Hepatocyte (in vitro differentiated cells): ENCODE measurements around the gene VEPH1. TPM values are rescaled to one million over a fixed set of nuclear protein-coding genes. Genes with fewer than 3 reads are reported as not detected.

Experiments
- DNase-seq: peaks from one replicate; pipeline ENCODE4 v3.0.0-alpha.2; 2016; ENCODE audit warnings: low spot score
- H2AFZ ChIP-seq: fragments of 200-600 bp; sonication (generic); 2 replicates; pipeline ENCODE4 v1.6.0; 2016; ENCODE audit warnings: antibody characterized with exemption, mild to moderate bottlenecking
- H3K27ac ChIP-seq: fragments of 200-600 bp; sonication (generic); 2 replicates; pipeline ENCODE4 v1.5.1; 2016; ENCODE audit warnings: mild to moderate bottlenecking
- H3K27me3 ChIP-seq: fragments of 200-600 bp; sonication (generic); 2 replicates; pipeline ENCODE4 v1.6.1; 2016
- H3K36me3 ChIP-seq: fragments of 200-600 bp; sonication (generic); replicated peaks from 2 replicates; pipeline ENCODE4 v1.5.1; 2016; ENCODE audit warnings: low read depth; ENCODE audit not compliant: insufficient read depth
- H3K4me1 ChIP-seq: fragments of 200-600 bp; sonication (generic); 2 replicates; pipeline ENCODE4 v1.5.1; 2016; ENCODE audit warnings: mild to moderate bottlenecking, moderate library complexity; ENCODE audit not compliant: insufficient read depth
- H3K4me2 ChIP-seq: fragments of 200-600 bp; sonication (generic); 2 replicates; pipeline ENCODE4 v1.6.0; 2016
- H3K4me3 ChIP-seq: fragments of 200-600 bp; sonication (generic); 2 replicates; pipeline ENCODE4 v1.5.1; 2016; ENCODE audit warnings: mild to moderate bottlenecking
- H3K79me2 ChIP-seq: fragments of 200-600 bp; sonication (generic); 2 replicates; pipeline ENCODE4 v1.6.0; 2017; ENCODE audit warnings: mild to moderate bottlenecking
- H3K9me2 ChIP-seq: fragments of 200-600 bp; sonication (generic); replicated peaks from 2 replicates; pipeline ENCODE4 v1.6.0; 2017; ENCODE audit warnings: mild to moderate bottlenecking; ENCODE audit not compliant: insufficient read depth
- H3K9me3 ChIP-seq: fragments of 200-600 bp; sonication (generic); 2 replicates; pipeline ENCODE4 v1.5.1; 2016; ENCODE audit warnings: low read depth, mild to moderate bottlenecking
- H4K20me1 ChIP-seq: fragments of 200-600 bp; sonication (generic); 2 replicates; pipeline ENCODE4 v1.6.0; 2016; ENCODE audit warnings: mild to moderate bottlenecking; ENCODE audit not compliant: insufficient read depth, poor library complexity, severe bottlenecking
- EZH2 ChIP-seq: fragments of 200-600 bp; sonication (generic); IDR thresholded peaks from 2 replicates; pipeline ENCODE4 v1.6.1; 2016; ENCODE audit warnings: antibody characterized with exemption, mild to moderate bottlenecking, borderline replicate concordance
- EZH2phosphoT487 ChIP-seq: fragments of 200-600 bp; sonication (generic); IDR thresholded peaks from one replicate; pipeline ENCODE4 v1.6.1; 2018; ENCODE audit warnings: antibody characterized with exemption, mild to moderate bottlenecking, low read depth, moderate library complexity; ENCODE audit not compliant: unreplicated experiment, severe bottlenecking
- WGBS: methylation state at CpG from one replicate; pipeline ENCODE4 v1.1.6; 2016; ENCODE audit warnings: low lambda C conversion rate; ENCODE audit errors: missing lambda C conversion rate; 5-methylcytosine and 5-hydroxymethylcytosine counted together
- polyA plus RNA-seq: library from polyadenylated mRNA; unstranded; fragments of >200 nt; fragmentation: Nextera tagmentation; extraction: Ambion mirVana; gene quantifications from 2 replicates; pipeline ENCODE4 v1.2.1, GENCODE V29; 2016
- total RNA-seq: library from RNA; depleted of rRNA; stranded (reverse); fragments of >200 nt; gene quantifications from 2 replicates; pipeline ENCODE4 v1.2.3, GENCODE V29; 2014
- TF ChIP-seq, protein P1 (sequence below): fragments of 200-600 bp; sonication (generic); IDR thresholded peaks from 2 replicates; pipeline ENCODE4 v1.5.1; 2016; ENCODE audit warnings: antibody characterized with exemption, mild to moderate bottlenecking; ENCODE audit not compliant: poor library complexity

Gene VEPH1
- total and polyA plus RNA-seq, 2 experiments from 2014 or later: 2.5 to 4.7 TPM

GRCh38 chr3:157225001-157225400 lies 278.2 kb downstream of the VEPH1 start:
- Histone ChIP-seq H2AFZ (no peak overlapping the region), H3K9me2 (peaks cover 4% of the 10 kb centered on the region), H3K27me3 (no peaks in the 10 kb centered on the region), H3K4me1 (peaks cover 10% of the 10 kb centered on the region), H3K79me2 (no peaks in the 10 kb centered on the region), H3K9me3 (no peaks in the 10 kb centered on the region), H3K27ac (no peak overlapping the region), H3K4me2 (no peak overlapping the region), H3K36me3 (no peaks in the 10 kb centered on the region), H4K20me1 (no peaks in the 10 kb centered on the region), H3K4me3 (no peak overlapping the region)
- WGBS: 96% methylated on average over 1 of the region's 1 CpG
- no peak for TF ChIP-seq EZH2phosphoT487
- TF ChIP-seq, protein P1, sequence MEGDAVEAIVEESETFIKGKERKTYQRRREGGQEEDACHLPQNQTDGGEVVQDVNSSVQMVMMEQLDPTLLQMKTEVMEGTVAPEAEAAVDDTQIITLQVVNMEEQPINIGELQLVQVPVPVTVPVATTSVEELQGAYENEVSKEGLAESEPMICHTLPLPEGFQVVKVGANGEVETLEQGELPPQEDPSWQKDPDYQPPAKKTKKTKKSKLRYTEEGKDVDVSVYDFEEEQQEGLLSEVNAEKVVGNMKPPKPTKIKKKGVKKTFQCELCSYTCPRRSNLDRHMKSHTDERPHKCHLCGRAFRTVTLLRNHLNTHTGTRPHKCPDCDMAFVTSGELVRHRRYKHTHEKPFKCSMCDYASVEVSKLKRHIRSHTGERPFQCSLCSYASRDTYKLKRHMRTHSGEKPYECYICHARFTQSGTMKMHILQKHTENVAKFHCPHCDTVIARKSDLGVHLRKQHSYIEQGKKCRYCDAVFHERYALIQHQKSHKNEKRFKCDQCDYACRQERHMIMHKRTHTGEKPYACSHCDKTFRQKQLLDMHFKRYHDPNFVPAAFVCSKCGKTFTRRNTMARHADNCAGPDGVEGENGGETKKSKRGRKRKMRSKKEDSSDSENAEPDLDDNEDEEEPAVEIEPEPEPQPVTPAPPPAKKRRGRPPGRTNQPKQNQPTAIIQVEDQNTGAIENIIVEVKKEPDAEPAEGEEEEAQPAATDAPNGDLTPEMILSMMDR: no peak
- DNase-seq: no peak

- no peaks in the 10 kb centered on the region for H3K36me3 ChIP-seq
- 81% methylated on average over 2 of the region's 2 CpGs for WGBS
- no peak overlapping the region for H2AFZ ChIP-seq
- DNase-seq: no peak
- H3K4me3 ChIP-seq: no peak overlapping the region
- no peaks in the 10 kb centered on the region for H3K9me3 ChIP-seq
- no peaks in the 10 kb centered on the region for H3K27me3 ChIP-seq
- H3K4me1 ChIP-seq: peaks cover 10% of the 10 kb centered on the region
- H4K20me1 ChIP-seq: no peaks in the 10 kb centered on the region
- no peak overlapping the region for H3K27ac ChIP-seq
- H3K4me2 ChIP-seq: peak overlapping the region; percentile 7
- TF ChIP-seq EZH2phosphoT487: no peak
- TF ChIP-seq, protein P1: no peak
- no peak for TF ChIP-seq EZH2
- H3K9me2 ChIP-seq: peaks cover 4% of the 10 kb centered on the region
- no peaks in the 10 kb centered on the region for H3K79me2 ChIP-seq
These were observed 282.3 kb downstream of the VEPH1 start for GRCh38 chr3:157220883-157221282.

DNA sequence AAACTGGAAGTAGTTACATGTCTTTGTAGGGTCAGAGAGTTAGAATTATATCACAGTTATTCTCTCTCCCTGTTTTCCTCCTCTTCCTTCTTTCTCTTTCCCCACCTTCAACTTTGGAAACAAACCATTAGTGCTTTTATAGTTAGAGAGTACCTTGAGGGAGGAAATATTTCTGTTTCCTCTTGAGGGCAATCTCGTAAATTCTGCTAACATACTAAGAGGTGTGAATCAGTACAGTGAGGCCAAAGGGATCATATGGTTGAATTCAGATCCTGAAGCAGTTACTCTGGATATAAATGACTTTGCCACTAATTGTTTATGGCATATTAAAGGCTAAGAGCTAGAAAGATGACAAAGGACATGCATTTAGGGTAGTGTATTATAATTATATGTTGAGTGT lies 283.0 kb downstream of the VEPH1 start:
- 38% methylated on average over 1 of the region's 1 CpG for WGBS
- Histone ChIP-seq H3K4me1 (peaks cover 10% of the 10 kb centered on the region), H2AFZ (no peak overlapping the region), H3K27ac (no peak overlapping the region), H3K27me3 (no peaks in the 10 kb centered on the region), H3K79me2 (no peaks in the 10 kb centered on the region), H3K9me2 (peaks cover 4% of the 10 kb centered on the region), H3K4me3 (no peak overlapping the region), H4K20me1 (no peaks in the 10 kb centered on the region), H3K9me3 (no peaks in the 10 kb centered on the region), H3K4me2 (peak overlapping the region; percentile 7), H3K36me3 (no peaks in the 10 kb centered on the region)
- DNase-seq: no peak
- no peak for TF ChIP-seq EZH2phosphoT487

DNA sequence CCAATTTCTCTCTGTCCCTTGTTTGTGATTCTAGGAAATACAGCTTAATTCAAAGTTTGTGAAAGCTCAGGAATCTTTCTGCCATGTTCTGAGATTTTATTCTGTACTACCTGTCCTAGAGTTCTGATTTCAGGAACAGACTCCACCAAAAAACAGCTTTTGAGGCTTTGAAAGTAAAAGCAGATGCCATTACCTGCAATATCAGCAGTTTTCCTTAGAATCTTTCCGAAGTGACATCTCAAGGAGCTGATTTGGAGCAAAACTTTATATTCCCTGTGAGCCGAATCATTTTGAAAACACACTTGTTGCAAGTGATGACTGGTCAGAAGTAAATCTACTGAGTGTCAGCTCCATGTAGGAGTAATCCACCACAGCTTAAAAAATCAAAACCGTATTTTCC lies 284.0 kb downstream of the VEPH1 start:
- Histone ChIP-seq H4K20me1 (no peaks in the 10 kb centered on the region), H3K79me2 (no peaks in the 10 kb centered on the region), H3K4me1 (peaks cover 10% of the 10 kb centered on the region), H3K9me3 (no peaks in the 10 kb centered on the region), H3K9me2 (peaks cover 4% of the 10 kb centered on the region), H3K4me2 (no peak overlapping the region), H3K4me3 (no peak overlapping the region), H3K27ac (no peak overlapping the region), H3K36me3 (no peaks in the 10 kb centered on the region), H2AFZ (no peak overlapping the region), H3K27me3 (no peaks in the 10 kb centered on the region)
- DNase-seq: no peak
- no peak for TF ChIP-seq EZH2phosphoT487
- TF ChIP-seq, protein P1: no peak
- TF ChIP-seq EZH2: no peak
- WGBS: 93% methylated on average over 3 of the region's 3 CpGs

Other genes starting within 250 kb of the VEPH1 start
- gene PTX3, start 66.6 kb downstream of the VEPH1 start, total RNA-seq: 18.6 and 23.7 TPM in 2 replicates
- gene PTX3, start 66.6 kb downstream of the VEPH1 start, polyA plus RNA-seq: 28.7 and 41.5 TPM in 2 replicates